Endothelial cell (in vitro differentiated cells): ENCODE results near the gene TMEM108. TPM values are rescaled to one million over a fixed set of nuclear protein-coding genes. Genes with fewer than 3 reads are reported as not detected.

Source experiments
- DNase-seq: peaks from one replicate; pipeline ENCODE4 v3.0.0; 2021; ENCODE audit warnings: low spot score
- H3K27ac Mint-ChIP-seq: one replicate; pipeline ENCODE4 v1.8.0; 2021; ENCODE audit warnings: mixed read lengths, inconsistent platforms; ENCODE audit not compliant: unreplicated experiment
- H3K27me3 Mint-ChIP-seq: one replicate; pipeline ENCODE4 v1.8.0; 2021; ENCODE audit warnings: mild to moderate bottlenecking, moderate library complexity, mixed read lengths, inconsistent platforms; ENCODE audit not compliant: unreplicated experiment
- H3K36me3 Mint-ChIP-seq: one replicate; pipeline ENCODE4 v1.8.0; 2021; ENCODE audit warnings: mild to moderate bottlenecking, low read depth, mixed read lengths, inconsistent platforms; ENCODE audit not compliant: unreplicated experiment
- H3K4me1 Mint-ChIP-seq: one replicate; pipeline ENCODE4 v1.8.0; 2021; ENCODE audit warnings: mild to moderate bottlenecking, mixed read lengths, inconsistent platforms; ENCODE audit not compliant: unreplicated experiment
- H3K4me3 Mint-ChIP-seq: one replicate; pipeline ENCODE4 v1.8.0; 2021; ENCODE audit warnings: mild to moderate bottlenecking, mixed read lengths, inconsistent platforms; ENCODE audit not compliant: unreplicated experiment
- H3K9me3 Mint-ChIP-seq: one replicate; pipeline ENCODE4 v1.8.0; 2021; ENCODE audit warnings: mixed read lengths, inconsistent platforms; ENCODE audit not compliant: unreplicated experiment
- total RNA-seq: library from RNA; stranded (reverse); fragmentation: NEBNext Ultra II Directional; extraction: Animal tissue kit (Norgen Biotek cat#: 25700); gene quantifications from one replicate; pipeline ENCODE4 v1.2.1, GENCODE V29; 2021; ENCODE audit not compliant: unreplicated experiment
- TF ChIP-seq, protein P1 (sequence below): fragments of 200-600 bp; sonication (generic); IDR thresholded peaks from one replicate; pipeline ENCODE4 v1.5.0; 2021; ENCODE audit warnings: antibody characterized with exemption; ENCODE audit not compliant: unreplicated experiment

Gene TMEM108
- total RNA-seq, 1 donor from 2014 or later = 14.2 TPM

DNA sequence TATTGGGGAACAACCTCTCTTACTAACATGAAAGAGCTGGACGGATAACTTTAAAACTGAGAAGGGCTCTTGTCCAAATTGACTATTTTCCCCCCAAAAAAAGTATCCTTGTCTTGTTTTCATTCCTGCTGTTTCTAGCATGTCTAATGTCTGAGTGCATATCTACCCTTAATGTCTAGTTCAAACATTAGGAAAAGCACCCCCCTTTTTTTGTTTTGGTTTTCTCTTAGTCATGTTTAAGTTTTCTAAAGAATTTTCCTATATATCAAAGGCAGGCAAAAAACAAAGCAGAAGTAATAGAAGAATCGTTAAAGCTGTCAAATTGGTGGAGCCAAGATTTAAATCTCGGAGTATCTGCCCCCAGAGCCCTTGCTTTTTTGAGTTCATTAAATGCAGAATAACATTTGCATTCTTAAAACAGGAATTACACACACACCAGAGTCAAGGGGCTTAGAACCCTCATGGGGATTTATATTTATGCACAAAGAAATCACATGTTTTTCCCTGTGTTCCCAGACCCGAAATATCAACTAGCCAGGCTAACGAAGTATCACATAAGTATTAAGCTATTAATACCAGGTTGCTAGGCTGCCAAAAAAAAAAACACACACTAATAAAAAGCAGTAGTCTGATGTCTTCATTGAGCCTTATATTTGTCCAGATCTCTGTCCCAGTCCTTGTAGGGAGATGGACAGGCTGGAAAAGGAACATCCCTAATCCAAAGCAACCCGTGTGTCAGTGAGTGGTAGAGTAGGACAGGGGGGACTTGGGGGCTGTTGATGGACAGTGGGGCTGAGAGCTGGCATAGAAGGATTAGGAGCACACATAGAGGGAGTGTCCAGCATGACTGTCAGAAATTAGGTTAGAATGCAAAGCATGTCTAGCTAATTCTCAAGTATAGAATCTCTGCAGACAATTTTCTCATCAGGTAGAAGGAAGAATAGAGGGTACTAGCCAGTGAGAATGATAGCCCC is 258.0 kb downstream of the TMEM108 start:
- H3K27ac Mint-ChIP-seq = no peak overlapping the region

DNA sequence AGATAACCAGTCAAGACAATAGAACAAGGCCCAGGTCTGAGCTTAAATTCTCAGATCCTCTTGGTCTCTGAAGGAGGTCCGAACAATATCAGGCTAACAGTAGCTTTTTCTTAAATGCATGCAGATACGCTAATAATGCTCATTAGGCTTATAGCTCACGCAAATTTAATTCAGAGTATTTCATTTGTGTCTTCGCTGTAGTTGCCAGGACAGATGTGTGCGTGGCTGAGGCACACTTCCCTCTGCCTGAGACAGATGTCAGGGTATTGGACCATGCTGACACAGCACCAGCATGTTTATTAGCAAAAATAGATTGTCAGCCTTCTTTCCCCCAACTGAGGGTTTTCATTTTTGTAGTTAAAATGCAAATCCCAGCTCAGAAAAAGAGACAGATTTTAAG is 258.8 kb downstream of the TMEM108 start:
- H3K4me1 Mint-ChIP-seq = peaks cover 5% of the 10 kb centered on the region
- H3K4me3 Mint-ChIP-seq = no peak overlapping the region
- no peak overlapping the region for H3K27ac Mint-ChIP-seq
- no peaks in the 10 kb centered on the region for H3K9me3 Mint-ChIP-seq
- peaks cover 4% of the 10 kb centered on the region for H3K36me3 Mint-ChIP-seq
- H3K27me3 Mint-ChIP-seq = no peaks in the 10 kb centered on the region
- DNase-seq = no peak
- TF ChIP-seq, protein P1, sequence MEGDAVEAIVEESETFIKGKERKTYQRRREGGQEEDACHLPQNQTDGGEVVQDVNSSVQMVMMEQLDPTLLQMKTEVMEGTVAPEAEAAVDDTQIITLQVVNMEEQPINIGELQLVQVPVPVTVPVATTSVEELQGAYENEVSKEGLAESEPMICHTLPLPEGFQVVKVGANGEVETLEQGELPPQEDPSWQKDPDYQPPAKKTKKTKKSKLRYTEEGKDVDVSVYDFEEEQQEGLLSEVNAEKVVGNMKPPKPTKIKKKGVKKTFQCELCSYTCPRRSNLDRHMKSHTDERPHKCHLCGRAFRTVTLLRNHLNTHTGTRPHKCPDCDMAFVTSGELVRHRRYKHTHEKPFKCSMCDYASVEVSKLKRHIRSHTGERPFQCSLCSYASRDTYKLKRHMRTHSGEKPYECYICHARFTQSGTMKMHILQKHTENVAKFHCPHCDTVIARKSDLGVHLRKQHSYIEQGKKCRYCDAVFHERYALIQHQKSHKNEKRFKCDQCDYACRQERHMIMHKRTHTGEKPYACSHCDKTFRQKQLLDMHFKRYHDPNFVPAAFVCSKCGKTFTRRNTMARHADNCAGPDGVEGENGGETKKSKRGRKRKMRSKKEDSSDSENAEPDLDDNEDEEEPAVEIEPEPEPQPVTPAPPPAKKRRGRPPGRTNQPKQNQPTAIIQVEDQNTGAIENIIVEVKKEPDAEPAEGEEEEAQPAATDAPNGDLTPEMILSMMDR = no peak

More for the DNA sequence above, 258.0 kb downstream of the TMEM108 start:
- no peak for DNase-seq
- no peak overlapping the region for H3K4me3 Mint-ChIP-seq
- TF ChIP-seq, protein P1 = no peak
- peaks cover 4% of the 10 kb centered on the region for H3K36me3 Mint-ChIP-seq
- no peaks in the 10 kb centered on the region for H3K9me3 Mint-ChIP-seq
- no peaks in the 10 kb centered on the region for H3K4me1 Mint-ChIP-seq
- H3K27me3 Mint-ChIP-seq = no peaks in the 10 kb centered on the region

DNA sequence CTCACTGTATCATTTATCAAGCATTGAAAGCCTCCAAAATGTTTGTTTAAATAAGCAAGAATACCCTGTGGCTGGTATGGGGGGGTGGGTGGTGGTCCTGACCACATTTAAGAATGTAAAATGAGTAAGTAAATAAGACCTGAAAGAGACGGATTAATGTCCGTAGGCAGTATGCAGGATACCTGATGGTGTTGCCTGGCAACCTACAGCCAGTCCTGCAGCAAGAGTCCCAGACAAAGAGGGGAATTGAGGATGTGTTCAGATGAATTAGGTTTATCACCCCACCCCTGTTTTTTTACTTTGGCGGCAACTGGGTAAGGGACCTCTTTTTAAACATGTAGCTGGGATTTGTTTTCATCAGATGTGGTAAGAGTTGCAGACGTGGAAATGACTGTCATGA is 261.9 kb downstream of the TMEM108 start:
- DNase-seq = no peak
- peaks cover 4% of the 10 kb centered on the region for H3K36me3 Mint-ChIP-seq
- H3K9me3 Mint-ChIP-seq = no peaks in the 10 kb centered on the region
- TF ChIP-seq, protein P1 = no peak
- H3K27ac Mint-ChIP-seq = no peak overlapping the region
- no peak overlapping the region for H3K4me3 Mint-ChIP-seq
- peaks cover 5% of the 10 kb centered on the region for H3K4me1 Mint-ChIP-seq
- H3K27me3 Mint-ChIP-seq = no peaks in the 10 kb centered on the region

DNA sequence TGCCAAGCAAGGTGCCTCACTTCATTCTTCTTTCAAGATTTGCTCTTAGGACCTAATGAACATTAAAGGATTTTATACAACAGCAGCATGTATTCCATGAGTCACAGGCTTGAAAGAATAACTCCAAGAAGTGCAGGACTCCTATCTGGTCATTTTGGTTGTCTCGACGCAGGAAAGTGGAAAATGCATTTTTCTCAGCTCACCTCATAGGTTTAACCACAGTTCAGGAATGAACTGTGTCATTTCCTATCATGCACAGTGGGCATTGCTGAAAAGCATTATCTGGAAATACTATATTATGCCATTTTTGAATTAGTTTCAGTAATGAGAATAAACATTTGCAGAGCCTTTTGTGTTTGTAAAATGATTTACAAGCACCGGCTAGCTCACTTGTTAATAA is 263.0 kb downstream of the TMEM108 start:
- H3K4me1 Mint-ChIP-seq = peaks cover 5% of the 10 kb centered on the region
- H3K36me3 Mint-ChIP-seq = peaks cover 4% of the 10 kb centered on the region
- H3K27me3 Mint-ChIP-seq = no peaks in the 10 kb centered on the region
- DNase-seq = no peak
- H3K27ac Mint-ChIP-seq = no peak overlapping the region
- TF ChIP-seq, protein P1 = no peak
- no peak overlapping the region for H3K4me3 Mint-ChIP-seq
- H3K9me3 Mint-ChIP-seq = no peaks in the 10 kb centered on the region

DNA sequence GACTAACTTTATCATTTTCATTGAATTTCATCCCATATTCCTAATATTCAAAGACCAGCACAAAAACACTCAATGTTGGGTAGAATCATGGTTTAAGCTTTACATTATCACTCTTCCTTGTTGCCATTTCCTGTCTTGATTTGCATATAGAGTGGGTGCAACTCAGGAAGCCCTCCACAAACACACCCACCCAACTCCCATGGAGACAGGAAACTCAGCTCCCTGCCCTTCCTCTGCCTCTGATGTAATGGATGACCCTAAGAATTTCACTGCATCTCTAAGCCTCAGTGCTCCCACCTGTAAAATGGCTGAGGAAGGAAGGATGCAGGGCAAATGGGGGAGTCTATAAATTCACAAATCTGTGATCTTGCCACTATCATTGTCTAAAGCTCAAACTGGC is 263.5 kb downstream of the TMEM108 start:
- H3K9me3 Mint-ChIP-seq = no peaks in the 10 kb centered on the region
- no peak overlapping the region for H3K27ac Mint-ChIP-seq
- DNase-seq = no peak
- TF ChIP-seq, protein P1 = no peak
- peaks cover 4% of the 10 kb centered on the region for H3K36me3 Mint-ChIP-seq
- H3K4me3 Mint-ChIP-seq = no peak overlapping the region
- peaks cover 5% of the 10 kb centered on the region for H3K4me1 Mint-ChIP-seq
- no peaks in the 10 kb centered on the region for H3K27me3 Mint-ChIP-seq
